Stimulated activated CD8-positive, alpha-beta memory T cell treated with anti-CD3 and anti-CD28 coated beads, Interleukin-15, amount 100 ng/mL, for 4 hours (primary cell): ENCODE results near the gene ARHGEF3.
"Not testable (repeated sequence)": the region's sequence is repeated elsewhere in the genome, so short reads cannot be mapped to it uniquely, and the experiment has no call there.

Experiments
- DNase-seq, 2 donors: peaks; one replicate each; pipeline ENCODE4 v3.0.0-alpha.2; 2020; ENCODE audit warnings: low read depth in 2 of 2

Gene ARHGEF3

GRCh38 chr3:56737006-56737405 lies 64.7 kb downstream of the ARHGEF3 start:
- DNase-seq, result no peak

- no peak for DNase-seq
Observed at GRCh38 chr3:56732109-56732508, 69.6 kb downstream of the ARHGEF3 start.

- peak; percentile 28 to 35 for DNase-seq
Observed at GRCh38 chr3:56725175-56725574, 76.6 kb downstream of the ARHGEF3 start.

- no peak for DNase-seq
Observed at GRCh38 chr3:56724676-56725075, 77.1 kb downstream of the ARHGEF3 start.

- no peak for DNase-seq
Observed at GRCh38 chr3:56720849-56721248, 80.9 kb downstream of the ARHGEF3 start.

DNA sequence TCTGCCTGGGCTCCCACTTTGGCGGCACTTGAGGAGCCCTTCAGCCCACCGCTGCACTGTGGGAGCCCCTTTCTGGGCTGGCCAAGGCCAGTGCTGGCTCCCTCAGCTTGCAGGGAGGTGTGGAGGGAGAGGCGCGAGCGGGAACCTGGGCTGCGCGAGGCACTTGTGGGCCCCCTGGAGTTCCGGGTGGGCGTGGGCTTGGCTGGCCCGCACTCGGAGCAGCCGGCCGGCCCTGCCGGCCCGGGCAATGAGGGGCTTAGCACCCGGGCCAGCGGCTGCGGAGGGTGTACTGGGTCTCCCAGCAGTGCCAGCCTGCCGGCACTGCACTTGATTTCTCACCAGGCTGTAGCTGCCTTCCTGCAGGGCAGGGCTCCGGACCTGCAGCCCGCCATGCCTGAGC lies 82.9 kb downstream of the ARHGEF3 start:
- DNase-seq, result not testable (repeated sequence)

DNA sequence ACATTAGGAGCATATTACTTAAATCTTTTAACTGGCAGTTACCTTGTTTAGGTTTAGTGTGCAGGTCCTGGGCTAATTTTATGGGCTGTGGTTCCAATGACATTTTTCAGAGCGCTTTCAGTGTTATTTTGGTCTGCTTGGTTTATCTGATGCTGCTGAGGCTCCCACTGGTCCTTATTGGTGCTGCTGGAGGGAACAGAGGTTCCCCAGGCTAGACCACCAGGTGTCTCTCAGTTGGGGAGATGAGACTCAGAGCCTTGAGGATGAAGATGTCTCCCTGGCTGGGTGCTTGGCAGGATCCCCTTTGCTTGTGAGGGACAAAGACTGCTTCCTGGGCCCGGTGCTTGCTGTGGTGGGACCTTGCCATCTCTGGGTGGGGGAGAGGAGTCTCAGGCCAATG lies 90.4 kb downstream of the ARHGEF3 start:
- no peak for DNase-seq

DNA sequence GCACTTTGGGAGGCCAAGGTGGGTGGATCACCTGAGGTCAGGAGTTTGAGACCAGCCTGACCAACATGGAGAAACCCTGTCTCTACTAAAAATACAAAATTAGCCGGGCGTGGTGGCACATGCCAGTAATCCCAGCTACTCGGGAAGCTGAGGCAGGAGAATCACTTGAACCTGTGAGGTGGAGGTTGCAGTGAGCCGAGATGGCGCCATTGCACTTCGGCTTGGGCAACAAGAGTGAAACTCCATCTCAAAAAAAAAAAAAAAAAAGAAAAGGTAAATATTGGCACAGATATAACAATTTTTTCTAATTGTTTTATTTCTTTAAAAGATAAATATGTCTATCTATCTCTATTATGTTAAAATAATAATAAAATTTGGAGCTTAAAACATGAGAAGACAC lies 94.3 kb downstream of the ARHGEF3 start:
- DNase-seq, result not testable (repeated sequence)

GRCh38 chr3:56706629-56707028 lies 95.1 kb downstream of the ARHGEF3 start:
- DNase-seq, result no peak

GRCh38 chr3:56704706-56705105 lies 97.0 kb downstream of the ARHGEF3 start:
- DNase-seq, result no peak

DNA sequence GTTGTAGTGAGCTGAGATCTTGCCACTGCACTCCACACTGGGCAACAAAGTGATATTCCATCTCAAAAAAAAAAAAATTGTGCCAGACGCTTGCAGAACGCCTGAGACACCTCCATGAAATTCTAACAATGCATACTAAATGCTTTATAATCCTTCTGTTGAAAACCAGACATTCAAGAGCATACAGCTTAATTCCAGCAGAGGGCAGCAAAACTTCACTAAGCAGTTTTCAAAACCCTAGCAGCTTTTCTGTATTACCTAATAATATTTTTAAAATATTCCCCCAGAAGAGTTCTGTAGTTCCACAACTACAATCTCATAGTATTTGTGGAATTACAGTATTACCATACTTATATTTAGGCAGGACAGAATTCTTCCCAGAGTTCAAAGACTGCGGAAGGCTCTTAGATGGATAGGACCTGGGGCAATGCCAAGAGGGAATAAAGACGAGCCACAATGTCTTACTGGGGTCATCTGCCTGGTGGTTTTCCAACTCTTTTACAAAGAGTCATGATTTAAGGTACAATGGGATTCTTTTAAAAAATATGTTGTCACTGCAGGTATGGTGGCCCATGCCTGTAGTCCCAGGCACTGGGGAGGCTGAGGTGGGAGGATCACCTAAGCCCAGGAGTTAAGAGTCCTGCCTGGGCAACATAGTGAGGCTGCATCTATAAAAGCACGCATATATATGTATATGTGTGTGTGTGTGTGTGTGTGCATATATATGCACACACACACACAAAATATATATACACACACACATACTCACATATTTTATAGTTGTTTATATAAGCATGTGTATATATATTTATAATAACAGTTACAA lies 99.0 kb downstream of the ARHGEF3 start:
- DNase-seq, result no peak

DNA sequence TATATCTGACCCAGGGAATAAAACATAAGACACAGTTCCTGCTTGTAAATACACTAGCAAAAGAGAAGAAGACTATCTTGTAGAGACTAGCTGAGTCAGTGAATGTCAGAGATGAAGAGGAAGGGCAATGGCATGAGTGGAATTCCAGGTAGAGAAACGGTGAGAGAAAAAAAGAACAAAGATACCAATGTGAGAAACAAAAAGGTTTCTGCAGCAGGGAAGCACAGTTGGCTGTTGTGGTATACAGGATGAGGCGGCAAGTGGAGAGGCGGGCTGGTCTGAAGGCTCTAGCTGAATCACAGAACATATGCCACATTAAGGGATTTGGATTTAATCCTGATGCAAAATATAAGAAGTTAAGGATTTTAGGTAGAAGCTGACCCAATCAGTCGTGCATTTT lies 101.6 kb downstream of the ARHGEF3 start:
- no peak for DNase-seq

GRCh38 chr3:56694867-56695683 lies 106.7 kb downstream of the ARHGEF3 start:
- no peak for DNase-seq

DNA sequence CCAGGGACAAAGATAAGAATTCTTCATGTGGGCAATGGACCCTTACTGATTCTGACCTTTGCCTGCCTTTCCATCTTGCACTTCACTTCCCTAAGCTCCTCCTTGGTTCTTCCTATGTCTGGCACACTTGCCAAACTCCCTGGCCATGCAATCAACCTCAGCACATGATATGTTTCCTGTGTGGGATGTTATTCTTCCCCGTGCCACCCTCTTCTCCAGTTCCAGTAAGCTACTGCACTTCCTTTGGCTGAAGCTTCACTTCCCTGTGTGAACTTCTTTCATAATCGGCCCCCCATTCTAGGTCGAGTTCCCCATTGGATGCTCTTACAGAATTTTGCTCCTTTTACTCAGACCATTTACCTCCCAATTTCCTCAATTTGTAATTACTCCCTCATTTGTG lies 108.0 kb downstream of the ARHGEF3 start:
- DNase-seq, result no peak

GRCh38 chr3:56692520-56693433 lies 109.0 kb downstream of the ARHGEF3 start:
- DNase-seq, result peak in 1 of 2 donors; percentile 15

GRCh38 chr3:56692001-56692365 lies 109.8 kb downstream of the ARHGEF3 start:
- DNase-seq, result not testable (repeated sequence)

DNA sequence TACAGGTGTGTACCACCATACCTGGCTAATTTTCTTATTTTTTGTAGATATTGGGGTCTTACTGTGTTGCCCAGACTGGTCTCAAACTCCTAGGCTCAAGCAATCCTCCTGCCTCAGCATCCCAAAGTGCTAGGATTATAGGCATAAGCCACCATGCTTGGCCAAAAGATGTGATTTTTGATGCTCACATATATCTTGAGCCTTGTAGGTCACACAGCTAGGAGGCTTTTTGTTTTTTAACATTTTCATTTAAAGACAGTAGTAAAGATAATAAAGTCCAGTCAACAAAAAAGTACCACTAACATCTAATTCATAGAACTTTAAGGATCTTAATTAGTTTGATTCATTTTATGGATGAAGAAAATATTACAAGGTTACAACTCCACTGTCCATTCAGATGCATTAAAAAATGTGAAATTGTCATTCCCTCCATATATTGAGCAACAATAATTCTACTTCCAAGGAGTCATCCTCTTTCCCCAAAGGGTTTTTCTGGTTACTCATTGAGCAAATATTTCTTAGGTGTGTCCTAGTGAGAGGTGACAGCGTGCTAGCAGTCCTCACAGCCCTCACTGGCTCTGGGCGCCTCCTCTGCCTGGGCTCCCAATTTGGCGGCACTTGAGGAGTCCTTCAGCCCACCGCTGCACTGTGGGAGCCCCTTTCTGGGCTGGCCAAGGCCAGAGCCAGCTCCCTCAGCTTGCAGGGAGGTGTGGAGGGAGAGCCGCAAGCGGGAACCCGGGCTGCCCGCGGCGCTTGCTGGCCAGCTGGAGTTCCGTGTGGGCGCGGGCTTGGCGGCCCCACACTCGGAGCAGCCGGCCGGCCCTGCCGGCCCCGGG lies 110.4 kb downstream of the ARHGEF3 start:
- DNase-seq, result no peak

DNA sequence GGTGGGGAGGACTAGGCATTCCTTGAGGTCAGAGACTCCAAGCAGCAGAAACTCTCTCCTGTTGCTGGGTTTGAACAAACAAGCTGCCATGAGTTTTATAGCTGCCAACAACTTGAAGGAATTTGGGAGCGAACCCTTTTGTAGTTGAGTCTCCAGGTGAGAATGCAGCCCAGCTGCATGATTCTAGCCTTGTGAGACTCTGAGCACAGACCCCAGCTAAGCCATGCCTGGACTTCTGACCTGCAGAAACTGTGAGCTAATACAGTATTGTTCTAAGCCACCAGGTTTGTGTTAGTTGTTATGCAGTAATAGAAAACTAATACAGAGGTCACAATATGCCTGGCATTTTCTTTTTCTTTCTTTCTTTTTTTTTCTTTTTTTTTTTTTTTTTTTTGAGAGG lies 112.4 kb downstream of the ARHGEF3 start:
- DNase-seq, result no peak

GRCh38 chr3:56688191-56688590 lies 113.6 kb downstream of the ARHGEF3 start:
- no peak for DNase-seq

DNA sequence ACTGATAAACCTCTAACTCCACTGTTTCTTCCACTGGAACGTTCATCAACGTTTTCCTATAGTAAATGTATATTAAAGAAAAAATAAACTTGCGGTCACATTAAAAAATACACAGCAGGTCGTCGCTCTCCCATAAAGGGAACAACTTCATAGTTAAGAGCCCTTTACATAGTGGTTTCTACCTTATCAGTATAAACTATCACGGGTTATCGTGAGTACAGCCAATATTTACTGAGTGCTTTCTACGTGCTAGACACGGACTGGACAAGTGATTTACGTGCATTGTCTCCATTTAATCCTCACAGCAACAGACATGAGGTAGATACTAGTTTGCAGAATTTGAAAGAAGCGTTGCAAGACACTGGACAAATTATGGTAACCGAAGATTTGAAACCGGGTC lies 117.7 kb downstream of the ARHGEF3 start:
- DNase-seq, result no peak
